OCI-LY1 (cell line): Measurements from ENCODE around the gene FGF5.

ENCODE experiments used
- H2AFZ ChIP-seq: fragments of 200-600 bp; sonication (generic), shearing (Covaris generic); 2 replicates; pipeline ENCODE4 v1.6.0; 2014; ENCODE audit warnings: antibody characterized with exemption, mild to moderate bottlenecking, low read length
- H3F3A ChIP-seq: fragments of 200-600 bp; sonication (generic), shearing (Covaris generic); 2 replicates; pipeline ENCODE4 v1.6.0; 2014; ENCODE audit warnings: mild to moderate bottlenecking, antibody characterized with exemption, low read length, moderate library complexity; ENCODE audit not compliant: insufficient read depth
- H3K27ac ChIP-seq: fragments of 200-600 bp; sonication (generic); 2 replicates; pipeline ENCODE4 v1.5.1; 2014; ENCODE audit warnings: low read length, mixed run types, mild to moderate bottlenecking, low read depth; ENCODE audit not compliant: poor library complexity, severe bottlenecking
- H3K27me3 ChIP-seq: fragments of 200-600 bp; sonication (generic); 2 replicates; pipeline ENCODE4 v1.6.0; 2014; ENCODE audit warnings: antibody characterized with exemption, mild to moderate bottlenecking, low read length, moderate library complexity; ENCODE audit not compliant: insufficient read depth
- H3K36me3 ChIP-seq: fragments of 200-600 bp; sonication (generic); 2 replicates; pipeline ENCODE4 v1.6.1; 2014; ENCODE audit warnings: mild to moderate bottlenecking, antibody characterized with exemption, low read length, moderate library complexity, mixed read lengths; ENCODE audit not compliant: insufficient read depth
- H3K4me1 ChIP-seq: fragments of 200-600 bp; sonication (generic); 2 replicates; pipeline ENCODE4 v1.5.1; 2014; ENCODE audit warnings: mild to moderate bottlenecking, low read length, moderate library complexity; ENCODE audit not compliant: insufficient read depth, severe bottlenecking
- H3K4me2 ChIP-seq: fragments of 200-600 bp; sonication (generic), shearing (Covaris generic); 2 replicates; pipeline ENCODE4 v1.6.1; 2014; ENCODE audit warnings: low read length
- H3K4me3 ChIP-seq: fragments of 200-600 bp; sonication (generic); 2 replicates; pipeline ENCODE4 v1.5.1; 2014; ENCODE audit warnings: low read length, low read depth, mild to moderate bottlenecking, mixed read lengths; ENCODE audit not compliant: poor library complexity, severe bottlenecking
- H3K79me2 ChIP-seq: fragments of 200-600 bp; shearing (Covaris generic); 2 replicates; pipeline ENCODE4 v1.6.1; 2016; ENCODE audit warnings: mixed run types, low read length, mixed read lengths; ENCODE audit not compliant: insufficient read depth
- H3K9ac ChIP-seq: fragments of 200-600 bp; sonication (generic), shearing (Covaris generic); 2 replicates; pipeline ENCODE4 v1.6.1; 2014; ENCODE audit warnings: mild to moderate bottlenecking, low read length, mixed read lengths
- H3K9me2 ChIP-seq: fragments of 200-600 bp; sonication (generic), shearing (Covaris generic); 2 replicates; pipeline ENCODE4 v1.6.1; 2014; ENCODE audit warnings: low read depth, mild to moderate bottlenecking, low read length, mixed read lengths
- H3K9me3 ChIP-seq: fragments of 200-600 bp; shearing (Covaris generic); 2 replicates; pipeline ENCODE4 v1.6.1; 2014; ENCODE audit warnings: low read length, mixed read lengths
- H4K20me1 ChIP-seq: fragments of 200-600 bp; sonication (generic), shearing (Covaris generic); 2 replicates; pipeline ENCODE4 v1.6.0; 2016; ENCODE audit warnings: mild to moderate bottlenecking, low read length; ENCODE audit not compliant: insufficient read depth
- CTCF ChIP-seq: fragments of 200-600 bp; sonication (generic), shearing (Covaris generic); IDR thresholded peaks from 2 replicates; pipeline ENCODE4 v1.5.1; 2017; ENCODE audit warnings: mild to moderate bottlenecking, antibody characterized with exemption, low read length, moderate library complexity, mixed read lengths
- EZH2 ChIP-seq: fragments of 200-600 bp; sonication (generic), shearing (Covaris generic); IDR thresholded peaks from 2 replicates; pipeline ENCODE4 v1.8.0; 2017; ENCODE audit warnings: borderline replicate concordance, mixed run types, mild to moderate bottlenecking, antibody characterized with exemption, low read length, moderate library complexity, mixed read lengths

FGF5 gene

GRCh38 chr4:80249144-80249543, 17.3 kb upstream of the FGF5 start:
- Histone ChIP-seq H3K79me2 (no peaks in the 10 kb centered on the region), H4K20me1 (no peaks in the 10 kb centered on the region), H3K4me1 (no peaks in the 10 kb centered on the region), H3F3A (no peaks in the 10 kb centered on the region), H3K36me3 (no peaks in the 10 kb centered on the region), H3K27me3 (no peaks in the 10 kb centered on the region), H3K9me2 (no peaks in the 10 kb centered on the region; the same call in 1 of the 2 replicates), H3K9me3 (no peaks in the 10 kb centered on the region), H2AFZ (no peak overlapping the region), H3K4me3 (no peak overlapping the region), H3K9ac (no peak overlapping the region), H3K4me2 (no peak overlapping the region), H3K27ac (no peak overlapping the region)
- TF ChIP-seq EZH2 (no peak), CTCF (no peak)

GRCh38 chr4:80252427-80252826, 14.0 kb upstream of the FGF5 start:
- Histone ChIP-seq H3K27me3 (no peaks in the 10 kb centered on the region), H3K9me2 (no peaks in the 10 kb centered on the region; the same call in 1 of the 2 replicates), H3F3A (no peaks in the 10 kb centered on the region), H4K20me1 (no peaks in the 10 kb centered on the region), H2AFZ (no peak overlapping the region), H3K4me1 (no peaks in the 10 kb centered on the region), H3K27ac (no peak overlapping the region), H3K4me2 (no peak overlapping the region), H3K9me3 (no peaks in the 10 kb centered on the region), H3K79me2 (no peaks in the 10 kb centered on the region), H3K9ac (no peak overlapping the region), H3K4me3 (no peak overlapping the region), H3K36me3 (no peaks in the 10 kb centered on the region)
- TF ChIP-seq CTCF: no peak
- no peak for TF ChIP-seq EZH2

DNA sequence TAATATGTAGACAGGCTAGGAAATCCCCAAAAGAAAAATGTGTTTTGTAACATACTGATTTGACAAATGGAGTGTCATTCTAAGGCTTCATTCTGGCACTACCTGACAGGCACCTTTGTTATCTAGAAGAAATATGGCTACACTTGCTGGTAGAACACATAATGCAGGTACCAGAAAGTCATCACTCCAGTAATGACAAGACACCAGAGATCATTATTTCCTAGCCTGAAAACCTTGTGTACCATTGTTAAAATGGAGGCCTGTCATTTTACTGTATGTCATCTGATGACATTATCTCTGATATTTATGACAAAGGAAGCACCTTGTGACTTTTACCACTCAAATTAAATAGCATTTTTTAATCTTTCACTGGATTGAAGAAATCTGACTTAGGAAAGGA, 13.5 kb upstream of the FGF5 start:
- H3F3A ChIP-seq: no peaks in the 10 kb centered on the region
- H3K79me2 ChIP-seq: no peaks in the 10 kb centered on the region
- H2AFZ ChIP-seq: no peak overlapping the region
- no peak overlapping the region for H3K4me2 ChIP-seq
- H3K27ac ChIP-seq: no peak overlapping the region
- H3K36me3 ChIP-seq: no peaks in the 10 kb centered on the region
- H3K27me3 ChIP-seq: no peaks in the 10 kb centered on the region
- no peaks in the 10 kb centered on the region for H3K4me1 ChIP-seq
- TF ChIP-seq CTCF: no peak
- TF ChIP-seq EZH2: no peak
- H4K20me1 ChIP-seq: no peaks in the 10 kb centered on the region
- H3K9me2 ChIP-seq: no peaks in the 10 kb centered on the region; the same call in 1 of the 2 replicates
- H3K9ac ChIP-seq: no peak overlapping the region
- no peak overlapping the region for H3K4me3 ChIP-seq
- no peaks in the 10 kb centered on the region for H3K9me3 ChIP-seq
